ENCODE measurements around the gene CNTN1.

Gene CNTN1

DNA sequence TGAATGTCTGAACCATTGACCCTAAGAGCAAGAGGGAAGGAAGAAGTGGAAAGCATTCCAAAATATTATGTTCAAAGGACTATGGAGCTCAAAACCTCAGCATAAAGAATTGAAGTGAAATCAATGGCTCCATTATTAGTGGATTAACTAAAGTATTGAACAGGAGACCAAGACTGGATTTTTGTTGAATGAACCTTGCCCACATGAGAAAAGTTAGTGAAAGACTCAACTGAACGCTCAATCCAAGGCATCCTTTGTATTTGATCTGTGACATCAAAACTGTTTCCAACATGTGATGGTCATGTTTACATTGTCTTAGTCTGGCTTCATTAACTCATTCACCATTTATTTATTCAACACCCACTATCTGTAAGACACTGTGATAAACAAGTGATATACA, 161.0 kb downstream of the CNTN1 start:
- no peak for DNase-seq (ENCODE audit: low read depth)

DNA sequence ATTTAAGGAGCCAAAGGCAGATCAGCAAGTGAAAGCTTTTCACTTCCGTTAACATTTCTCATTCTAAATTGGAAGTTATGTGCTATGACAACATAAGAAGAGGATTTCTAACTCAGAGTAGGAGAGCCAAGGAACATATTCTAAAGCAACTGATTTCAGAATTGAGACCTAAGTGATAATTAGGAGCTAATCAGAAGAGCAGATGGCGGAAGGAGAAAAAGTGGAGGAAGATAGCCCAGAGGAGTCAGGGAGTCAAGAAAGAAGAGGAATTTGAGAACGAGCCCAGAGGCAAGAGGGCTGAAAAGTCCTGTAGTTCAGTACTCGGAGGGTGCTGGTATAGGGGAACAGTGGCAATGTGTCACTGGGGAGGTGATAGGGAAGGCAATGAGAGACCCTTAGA, 162.4 kb downstream of the CNTN1 start:
- no peak for DNase-seq (ENCODE audit: low read depth)

DNA sequence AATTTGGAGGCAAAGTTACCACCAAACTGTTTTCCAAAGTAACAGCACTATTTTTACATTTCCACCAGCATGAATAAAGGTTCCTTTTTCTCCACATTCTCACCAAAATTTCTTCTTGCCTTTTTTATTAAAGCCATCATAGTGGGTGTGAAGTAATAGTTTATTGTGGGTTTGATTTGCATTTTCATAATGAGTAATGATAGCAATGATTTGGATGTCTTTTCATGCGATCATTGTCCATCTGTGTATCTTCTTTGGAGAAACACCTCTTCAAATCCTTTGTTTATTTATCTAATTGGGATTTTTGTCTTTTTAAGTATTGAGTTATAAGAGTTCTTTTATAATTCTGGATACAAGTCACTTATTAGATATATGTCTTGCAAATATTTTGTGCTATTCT, 172.7 kb downstream of the CNTN1 start:
- DNase-seq (ENCODE audit: low read depth): no peak

DNA sequence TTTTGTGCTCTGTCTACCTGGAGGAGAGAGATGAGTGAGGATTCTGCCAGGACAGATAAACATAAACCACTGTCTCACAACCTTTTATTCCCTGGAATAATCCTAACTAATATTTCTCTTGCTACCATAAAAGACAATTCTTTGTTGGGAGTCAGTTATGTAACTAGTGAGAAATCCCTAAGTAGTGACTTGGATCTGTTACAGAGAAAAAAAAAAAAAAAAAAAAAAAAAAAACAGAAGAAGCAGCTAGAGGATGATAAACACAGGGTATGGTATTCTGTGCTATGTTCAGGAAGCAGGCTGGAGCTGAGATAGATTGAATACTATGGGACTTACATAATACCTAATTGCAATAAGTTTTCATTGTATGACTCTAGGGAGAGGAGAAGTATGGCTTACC, 178.7 kb downstream of the CNTN1 start:
- DNase-seq (ENCODE audit: low read depth): no peak

DNA sequence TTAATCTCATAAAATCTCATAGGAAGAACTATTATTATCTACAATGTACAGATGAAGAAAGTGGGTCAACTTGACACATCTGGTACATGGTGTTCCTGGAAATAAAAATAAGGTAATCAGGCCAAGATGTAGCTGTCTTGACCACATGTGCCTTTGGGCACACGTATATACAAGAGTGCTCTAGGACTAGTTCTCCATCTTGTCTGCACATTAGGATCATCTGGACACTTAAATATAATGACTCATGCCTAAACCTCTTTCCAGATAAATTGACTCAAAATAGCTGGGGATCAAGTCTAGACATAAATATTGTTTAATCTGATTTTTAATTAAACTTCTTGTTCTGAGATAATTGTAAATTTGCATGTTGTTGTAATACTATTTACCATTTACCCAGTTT, 182.6 kb downstream of the CNTN1 start:
- no peak for DNase-seq (ENCODE audit: low read depth)

DNA sequence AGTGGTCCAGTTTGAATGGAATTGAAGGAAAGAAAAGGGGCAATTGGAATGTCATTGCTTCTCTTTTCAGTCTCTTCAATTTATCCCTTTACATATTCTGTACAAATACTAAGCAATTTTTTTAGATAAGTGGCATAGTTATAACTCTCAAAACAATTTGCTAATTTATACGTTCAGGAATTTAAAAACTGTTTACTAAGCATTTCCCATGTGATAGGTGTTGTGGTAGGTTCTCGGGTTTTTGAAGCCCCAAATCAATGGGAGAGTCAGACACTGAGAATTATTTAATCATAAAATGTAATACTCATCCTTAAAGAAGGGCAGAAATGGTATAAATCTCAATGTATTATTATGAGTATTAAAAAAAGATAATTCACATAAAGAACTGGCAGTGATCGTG, 197.1 kb downstream of the CNTN1 start:
- no peak for DNase-seq (ENCODE audit: low read depth)

DNA sequence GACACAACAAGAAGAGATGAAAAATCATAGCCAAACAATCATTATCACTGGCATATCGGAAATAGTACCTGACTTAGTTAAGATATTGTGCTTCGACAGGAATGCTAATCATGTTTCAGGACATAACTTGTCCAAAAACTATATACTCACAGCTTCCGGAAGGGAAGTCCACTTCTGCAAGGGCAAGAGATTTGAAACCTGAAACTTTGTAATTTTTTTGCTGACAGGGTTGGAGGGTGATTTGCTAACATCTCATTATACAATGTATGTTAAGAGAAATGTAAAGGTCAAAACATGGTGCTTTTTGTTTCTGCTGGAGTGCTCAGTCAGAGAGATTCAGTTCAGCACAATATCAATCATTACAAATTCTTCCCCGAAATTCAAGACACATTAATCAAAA, 200.3 kb downstream of the CNTN1 start:
- DNase-seq (ENCODE audit: low read depth): no peak

DNA sequence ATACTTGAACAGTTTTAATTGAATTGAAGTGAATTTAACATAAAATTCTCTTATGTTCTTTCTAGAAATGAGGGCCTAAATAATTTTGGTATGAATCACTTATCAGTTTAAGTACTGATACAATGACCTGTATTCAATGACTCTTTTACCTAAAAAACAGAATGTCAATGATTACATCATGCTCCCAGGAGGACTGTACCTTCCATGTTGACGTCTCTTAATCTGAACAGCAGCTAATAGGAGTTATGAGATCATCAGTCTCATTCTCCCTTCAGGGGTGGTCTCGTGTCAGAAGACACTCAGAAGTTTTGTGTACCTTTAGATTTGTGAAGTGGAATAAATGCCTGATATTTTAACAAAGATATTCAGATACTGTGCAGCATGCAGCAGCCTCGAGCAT, 206.3 kb downstream of the CNTN1 start:
- DNase-seq (ENCODE audit: low read depth): no peak

DNA sequence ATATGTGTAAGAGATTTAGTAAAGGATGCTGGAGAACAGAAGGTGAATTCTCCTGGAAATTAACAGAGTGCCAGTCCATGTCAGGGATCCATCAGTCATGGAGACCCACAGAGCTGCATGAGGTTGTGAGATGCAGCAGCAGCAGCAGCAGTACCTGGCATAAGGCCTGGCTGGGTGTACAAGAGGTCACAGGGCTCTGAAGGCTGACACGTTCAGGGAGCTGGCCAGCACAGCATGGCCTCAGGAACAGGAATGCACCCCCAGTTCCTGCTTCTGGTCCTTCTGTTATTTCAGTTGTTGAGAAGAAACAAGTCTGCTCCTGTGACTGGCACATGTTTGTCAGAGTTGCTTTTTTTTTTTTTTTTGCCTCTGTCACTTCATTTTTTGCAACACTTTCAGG, 210.8 kb downstream of the CNTN1 start:
- DNase-seq (ENCODE audit: low read depth): no peak

DNA sequence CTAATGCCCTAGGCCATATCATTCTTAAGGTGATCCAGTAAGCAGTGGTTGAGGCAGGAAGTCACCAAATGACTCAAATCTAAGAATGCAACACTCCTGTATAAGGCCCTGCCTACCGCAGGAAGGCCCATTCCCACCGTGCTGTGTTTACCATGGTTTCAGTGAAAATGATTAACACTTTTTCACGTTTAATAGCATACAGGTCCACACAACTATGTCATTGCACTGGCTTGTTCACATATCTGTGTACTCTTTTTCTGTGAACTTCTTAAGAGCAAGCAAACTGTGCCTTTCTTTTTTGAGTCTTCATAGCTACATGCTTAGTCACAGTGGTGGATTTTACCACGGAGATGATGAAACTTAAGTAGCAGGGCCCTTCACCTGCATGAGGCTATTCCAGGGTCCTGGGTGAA, 214.9 kb downstream of the CNTN1 start:
- DNase-seq (ENCODE audit: low read depth): no peak

DNA sequence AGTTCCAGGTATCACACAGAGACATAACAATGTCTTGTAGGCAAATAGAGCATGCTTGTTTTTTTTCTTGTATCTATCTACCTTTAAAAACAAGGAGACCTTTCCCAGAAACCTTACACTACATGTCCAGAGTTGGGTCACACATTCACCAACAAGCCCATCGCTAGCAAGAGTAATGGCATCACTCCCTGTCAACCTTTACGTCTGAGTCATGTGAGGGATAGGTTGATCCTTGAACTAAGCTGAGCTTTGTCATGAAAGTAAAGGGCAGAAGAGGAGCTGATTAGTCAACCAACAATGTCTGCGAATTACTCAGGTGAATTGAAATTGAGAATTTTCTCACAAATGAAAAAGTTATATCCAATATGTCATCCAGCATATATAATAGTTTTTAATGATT, 219.4 kb downstream of the CNTN1 start:
- DNase-seq (ENCODE audit: low read depth): no peak

DNA sequence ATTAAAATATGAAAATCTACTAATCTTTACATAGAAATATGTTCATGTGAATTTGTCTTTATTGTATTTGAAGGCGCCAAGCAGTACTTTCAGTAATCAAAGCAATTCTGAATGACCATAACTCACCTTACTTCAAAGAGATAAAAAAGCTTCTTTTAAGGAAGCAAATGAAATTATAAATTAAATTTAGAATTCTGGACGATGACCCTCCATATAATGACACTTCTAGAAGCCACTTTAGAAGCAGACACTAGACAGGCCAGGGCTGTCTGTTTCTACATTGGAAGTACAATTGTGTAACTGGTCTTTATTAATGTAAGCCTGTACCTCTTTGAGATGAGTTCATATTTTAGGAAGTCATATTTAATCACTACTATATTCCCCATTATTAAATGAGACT, 222.9 kb downstream of the CNTN1 start:
- DNase-seq (ENCODE audit: low read depth): no peak

DNA sequence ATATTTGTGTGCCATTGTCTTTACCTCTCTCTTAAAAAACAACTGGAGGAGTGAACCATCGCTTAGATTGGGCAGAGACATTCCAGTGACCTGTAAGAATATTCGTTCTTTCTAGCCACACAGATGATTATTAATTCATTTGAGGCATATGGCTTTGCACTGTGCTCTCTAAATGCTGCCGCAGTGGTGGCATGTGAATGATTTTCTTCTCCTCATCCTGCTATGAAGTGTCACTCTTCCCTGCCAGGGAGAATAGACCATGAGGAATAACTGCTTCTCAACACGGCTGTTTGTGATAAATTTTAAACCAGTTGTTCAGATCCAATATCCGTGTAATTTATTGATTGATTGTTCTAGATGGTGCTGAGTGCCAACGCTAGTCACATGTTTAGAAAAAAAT, 225.3 kb downstream of the CNTN1 start:
- DNase-seq (ENCODE audit: low read depth): no peak

DNA sequence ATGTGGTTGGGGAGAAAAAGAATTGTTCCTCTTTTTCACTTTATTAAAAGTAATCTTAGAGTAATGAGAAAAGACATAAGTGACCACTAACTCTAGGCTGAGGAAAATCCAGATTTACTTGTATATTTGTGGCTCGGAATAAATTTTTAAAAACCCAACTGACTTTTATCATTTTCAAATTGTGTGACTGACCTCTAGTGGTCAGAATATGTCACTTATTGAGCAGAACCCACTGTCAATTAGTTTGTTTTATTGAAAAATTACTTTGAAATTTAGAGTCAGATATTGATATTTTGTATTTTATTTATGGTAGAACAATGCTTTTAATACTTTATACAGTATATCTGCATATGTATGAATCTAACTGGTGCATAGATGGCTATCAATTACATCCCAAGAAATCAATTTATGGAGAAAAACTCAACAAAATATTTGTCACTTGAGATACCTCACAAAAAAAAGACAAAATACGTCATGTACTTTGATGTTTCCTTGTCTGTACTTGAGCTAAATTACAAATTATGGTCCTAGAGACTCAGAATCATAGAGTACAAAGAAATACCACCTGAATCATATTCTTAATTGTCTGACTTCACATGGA, 229.4 kb downstream of the CNTN1 start:
- no peak for DNase-seq (ENCODE audit: low read depth)

DNA sequence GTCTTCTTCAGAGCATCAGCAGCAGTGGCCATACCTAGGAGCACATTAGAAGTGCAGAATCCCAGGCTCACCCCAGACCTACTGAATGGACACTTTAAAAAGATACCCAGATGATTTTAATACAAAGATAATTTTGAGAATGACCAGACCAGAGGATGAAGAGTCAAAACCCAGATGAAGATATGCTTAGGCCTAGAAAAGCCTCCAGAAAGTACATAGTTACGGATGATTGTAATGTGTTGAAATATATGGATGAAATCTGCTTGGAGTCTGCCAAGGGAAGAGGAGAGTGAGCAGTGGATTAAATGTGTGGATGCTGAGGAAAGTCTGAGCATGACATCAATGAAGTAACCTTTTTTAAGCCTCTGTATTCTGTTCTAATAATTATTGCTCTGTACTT, 245.7 kb downstream of the CNTN1 start:
- DNase-seq (ENCODE audit: low read depth): no peak

DNA sequence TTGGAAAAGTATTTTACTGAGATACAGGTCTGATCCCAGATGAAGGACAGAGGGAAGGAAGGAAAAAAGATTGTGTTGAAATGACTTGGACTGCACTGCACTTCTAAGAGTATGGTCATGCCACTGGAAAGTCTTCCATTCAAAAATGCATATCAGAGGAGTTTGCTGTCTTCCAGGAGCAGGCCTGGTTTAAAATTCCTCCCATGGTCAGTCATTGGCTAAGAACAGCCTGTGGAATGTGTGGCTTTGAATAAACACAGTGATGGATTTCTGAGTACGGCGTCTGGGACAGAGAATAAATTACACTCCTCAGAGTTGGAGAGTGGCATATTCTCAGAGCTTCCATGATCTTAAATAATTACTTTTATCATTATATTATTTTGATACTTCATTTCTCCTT, 250.1 kb downstream of the CNTN1 start:
- DNase-seq (ENCODE audit: low read depth): no peak

DNA sequence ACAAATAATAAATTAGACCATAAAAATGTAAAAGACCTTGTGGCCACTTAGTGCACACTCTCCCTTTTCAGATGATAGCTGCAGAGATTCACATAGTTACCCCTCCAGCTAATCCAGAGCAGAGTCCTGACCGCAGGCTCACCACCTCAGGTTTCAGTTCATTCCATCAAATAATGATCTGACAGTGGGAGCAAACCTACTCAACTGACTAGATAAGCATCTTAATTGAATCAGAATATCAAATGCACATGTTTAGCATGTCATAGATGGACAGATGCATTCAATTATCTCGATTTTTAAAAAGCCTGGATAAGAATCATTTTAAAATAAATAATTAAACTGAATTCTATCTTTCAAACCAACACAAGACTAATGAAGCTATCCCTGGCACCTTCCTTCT, 253.5 kb downstream of the CNTN1 start:
- no peak for DNase-seq (ENCODE audit: low read depth)

DNA sequence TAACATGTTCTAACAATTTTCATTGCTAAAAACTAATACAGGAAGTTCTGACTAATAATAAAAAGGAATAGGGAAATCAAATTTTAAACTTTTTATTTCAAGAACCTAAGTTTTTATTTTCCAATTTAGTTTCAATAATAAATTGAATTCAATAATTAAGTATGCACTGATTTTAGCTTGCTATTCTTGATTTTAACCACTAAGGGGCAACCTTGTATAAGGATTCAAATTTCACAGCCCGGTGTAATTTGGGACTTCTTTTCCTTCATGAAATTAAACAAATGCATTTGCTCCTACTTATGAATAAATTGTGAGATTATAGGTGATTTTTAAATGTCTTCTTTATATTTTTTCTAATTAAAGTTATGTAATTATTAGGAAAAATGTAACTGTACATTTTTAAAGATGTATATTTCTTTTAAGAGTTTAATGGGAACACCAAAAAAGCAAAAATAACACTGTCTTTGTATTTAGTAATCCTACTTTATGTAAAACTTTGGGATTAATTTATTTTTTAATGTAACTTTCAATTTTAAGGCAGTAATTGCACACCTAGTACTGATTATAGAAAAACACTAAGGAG, 254.5 kb downstream of the CNTN1 start:
- no peak for DNase-seq (ENCODE audit: low read depth)

DNA sequence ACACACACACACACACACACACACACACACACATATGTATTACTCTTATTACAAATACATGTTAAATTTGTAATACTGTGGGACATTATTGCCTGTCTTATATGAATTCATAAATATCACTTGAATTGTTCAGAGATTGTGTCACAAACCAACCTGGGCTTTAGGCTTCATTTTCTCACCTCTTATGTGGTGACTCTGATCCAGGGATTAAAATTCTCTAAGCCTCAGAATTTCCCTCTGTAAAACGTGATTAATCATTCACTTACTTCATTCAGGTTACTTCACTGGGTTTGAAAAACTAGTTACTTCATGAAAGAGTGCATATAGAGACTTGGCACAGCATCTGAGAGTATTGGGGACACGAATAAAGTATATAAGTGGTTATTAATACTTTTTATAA, 255.6 kb downstream of the CNTN1 start:
- DNase-seq (ENCODE audit: low read depth): no peak

DNA sequence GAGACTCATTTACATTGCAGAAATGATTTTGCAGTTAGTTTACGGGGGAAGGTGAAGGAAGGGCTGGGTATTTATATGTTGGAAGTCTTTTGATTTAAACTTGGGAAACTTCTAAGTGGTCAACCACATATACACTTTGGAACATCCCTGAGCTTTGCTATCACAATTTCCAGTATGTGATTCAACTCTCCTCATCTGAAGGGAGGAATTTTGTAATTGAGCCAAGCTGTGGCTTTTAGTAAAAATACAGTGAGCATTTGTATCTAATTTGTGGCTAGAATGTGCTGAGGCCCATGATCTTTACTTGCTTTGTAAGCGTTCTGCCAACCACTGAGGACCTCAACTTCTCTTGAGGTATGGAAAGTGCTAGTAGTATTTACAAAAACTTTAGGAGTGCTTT, 260.8 kb downstream of the CNTN1 start:
- DNase-seq (ENCODE audit: low read depth): no peak

DNA sequence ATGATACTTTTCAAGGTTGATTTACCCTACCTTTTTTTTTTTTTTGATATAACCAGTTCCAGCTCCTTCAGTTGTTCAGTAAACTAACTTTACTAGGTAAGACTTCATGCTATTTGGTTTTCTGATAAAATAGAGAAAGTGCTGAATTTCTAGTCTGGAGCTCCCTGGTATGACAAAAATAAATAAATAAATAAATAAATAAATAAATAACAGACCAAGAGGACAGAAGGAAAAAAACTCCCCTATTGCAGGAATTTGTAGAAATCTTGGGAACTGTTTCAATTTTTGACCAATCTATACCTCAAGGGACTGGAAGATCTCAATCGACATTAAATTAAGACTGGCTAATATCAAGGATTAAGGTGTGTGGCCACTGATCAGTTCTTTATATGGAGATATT, 265.2 kb downstream of the CNTN1 start:
- DNase-seq (ENCODE audit: low read depth): no peak

DNA sequence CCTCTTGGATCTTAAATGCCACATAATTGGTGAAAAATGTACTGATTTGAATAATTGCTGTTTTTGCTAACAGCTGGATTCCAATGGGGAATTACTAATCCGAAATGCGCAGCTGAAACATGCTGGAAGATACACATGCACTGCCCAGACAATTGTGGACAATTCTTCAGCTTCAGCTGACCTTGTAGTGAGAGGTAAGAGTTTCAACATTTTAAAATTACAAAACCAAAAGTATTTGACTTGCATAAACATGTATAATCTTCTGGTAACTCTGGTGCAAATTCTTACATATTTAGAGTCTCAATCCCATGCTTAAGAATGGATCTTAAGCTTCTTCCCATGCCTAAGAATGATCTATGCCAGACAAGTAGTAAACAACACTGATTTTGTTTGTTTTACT, 266.8 kb downstream of the CNTN1 start:
- DNase-seq (ENCODE audit: low read depth): no peak

DNA sequence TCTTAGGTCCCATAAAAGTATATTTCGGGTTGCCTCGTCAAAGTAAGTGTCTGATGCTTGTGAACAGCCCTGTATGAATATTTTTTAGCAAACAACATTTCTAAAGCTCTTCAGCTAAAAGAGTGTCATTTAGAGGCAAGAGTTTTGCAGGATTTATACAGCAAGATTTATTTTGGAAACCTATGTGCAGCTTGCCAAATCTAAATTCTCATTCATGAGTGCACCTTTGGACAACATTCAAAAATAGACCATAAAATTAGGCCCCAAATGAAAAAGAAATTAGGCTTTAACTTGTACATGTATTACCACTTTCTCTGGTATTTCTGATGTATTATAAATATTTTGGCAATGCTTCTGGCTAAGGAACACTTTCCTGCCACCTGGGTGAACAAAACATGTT, 271.5 kb downstream of the CNTN1 start:
- DNase-seq (ENCODE audit: low read depth): no peak

DNA sequence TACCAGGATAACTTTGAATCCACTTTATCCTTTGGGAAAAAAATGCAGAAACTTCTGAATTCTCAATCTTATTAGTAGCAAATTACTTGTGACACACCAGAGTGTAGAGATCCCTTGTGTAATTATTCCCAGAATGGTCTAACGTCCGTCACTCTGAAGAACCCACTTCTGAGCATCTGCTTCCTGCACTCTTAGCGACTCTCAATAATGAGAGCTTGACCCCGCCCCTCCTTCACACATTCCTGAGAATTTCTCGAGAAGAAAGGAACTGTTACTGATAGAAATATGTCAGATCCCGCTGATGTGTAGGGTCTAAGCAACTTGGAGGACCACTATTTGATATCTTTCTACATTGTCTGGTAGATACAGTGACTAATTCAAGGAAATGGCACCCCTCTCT, 277.6 kb downstream of the CNTN1 start:
- DNase-seq (ENCODE audit: low read depth): no peak
